ENCODE data around the gene TIMM22. TPM values are rescaled to one million over a fixed set of nuclear protein-coding genes. Genes with fewer than 3 reads are reported as not detected.

The TIMM22 gene
- polyA plus RNA-seq, 3 donors: 3.2 to 13.6 (median 13.1) TPM

- Histone ChIP-seq H3K79me2 (ENCODE audit: insufficient read depth, low read length) (peaks cover 25% of the 10 kb centered on the region), H3K4me2 (replicated peaks; ENCODE audit: extremely low read depth, low read length, poor library complexity, severe bottlenecking) (no peak overlapping the region), H3K36me3 (replicated peaks in 1 of 2; ENCODE audit: control insufficient read depth in 1 of 2, insufficient read depth in 2 of 2, low read length in 2 of 2) (peaks cover 41 to 63% of the 10 kb centered on the region in 2 donors), H3K27ac (ENCODE audit: low read depth in 1 of 2, low read length in 2 of 2) (no peak overlapping the region), H3K4me1 (ENCODE audit: control insufficient read depth in 1 of 2, insufficient read depth in 2 of 2, low read length in 2 of 2) (no peaks in the 10 kb centered on the region), H4K20me1 (ENCODE audit: insufficient read depth, low read length) (peaks cover 93% of the 10 kb centered on the region), H2AFZ (ENCODE audit: insufficient read depth, low read depth, low read length, poor library complexity, severe bottlenecking) (no peak overlapping the region), H3K4me3 (replicated peaks in 1 of 3; ENCODE audit: low read depth in 2 of 3, low read length in 3 of 3) (no peak overlapping the region), H3K9ac (ENCODE audit: insufficient read depth, low read length, poor library complexity, severe bottlenecking) (no peak overlapping the region), H3K27me3 (ENCODE audit: control insufficient read depth in 2 of 2, insufficient read depth in 2 of 2, low read length in 2 of 2) (no peaks in the 10 kb centered on the region), H3K9me3 (replicated peaks in 1 of 2; ENCODE audit: control insufficient read depth in 1 of 2, insufficient read depth in 1 of 2, low read length in 2 of 2) (no peaks in the 10 kb centered on the region)
- no peaks in the 10 kb centered on the region for H3K9me3 Mint-ChIP-seq
- no peak overlapping the region for H3K27ac Mint-ChIP-seq
- H3K36me3 Mint-ChIP-seq: peaks cover 23 to 67% of the 10 kb centered on the region in 2 donors
- no peaks in the 10 kb centered on the region for H3K4me1 Mint-ChIP-seq
- H3K27me3 Mint-ChIP-seq (ENCODE audit: low read depth in 3 of 3): peaks cover 0 to 1% (median 0%) of the 10 kb centered on the region in 3 donors
- WGBS (ENCODE audit: insufficient coverage): 98% methylated on average over 6 of the region's 9 CpGs
- no peak overlapping the region for H3K4me3 Mint-ChIP-seq
- intact Hi-C loops (cut with micrococcal nuclease): no loop called here
- DNase-seq: no peak
- TF ChIP-seq, protein P1, sequence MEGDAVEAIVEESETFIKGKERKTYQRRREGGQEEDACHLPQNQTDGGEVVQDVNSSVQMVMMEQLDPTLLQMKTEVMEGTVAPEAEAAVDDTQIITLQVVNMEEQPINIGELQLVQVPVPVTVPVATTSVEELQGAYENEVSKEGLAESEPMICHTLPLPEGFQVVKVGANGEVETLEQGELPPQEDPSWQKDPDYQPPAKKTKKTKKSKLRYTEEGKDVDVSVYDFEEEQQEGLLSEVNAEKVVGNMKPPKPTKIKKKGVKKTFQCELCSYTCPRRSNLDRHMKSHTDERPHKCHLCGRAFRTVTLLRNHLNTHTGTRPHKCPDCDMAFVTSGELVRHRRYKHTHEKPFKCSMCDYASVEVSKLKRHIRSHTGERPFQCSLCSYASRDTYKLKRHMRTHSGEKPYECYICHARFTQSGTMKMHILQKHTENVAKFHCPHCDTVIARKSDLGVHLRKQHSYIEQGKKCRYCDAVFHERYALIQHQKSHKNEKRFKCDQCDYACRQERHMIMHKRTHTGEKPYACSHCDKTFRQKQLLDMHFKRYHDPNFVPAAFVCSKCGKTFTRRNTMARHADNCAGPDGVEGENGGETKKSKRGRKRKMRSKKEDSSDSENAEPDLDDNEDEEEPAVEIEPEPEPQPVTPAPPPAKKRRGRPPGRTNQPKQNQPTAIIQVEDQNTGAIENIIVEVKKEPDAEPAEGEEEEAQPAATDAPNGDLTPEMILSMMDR (IDR thresholded peaks at IDR 0.05): no peak
Measured at GRCh38 chr17:1027044-1027443, 30.1 kb downstream of the TIMM22 start.

GRCh38 chr17:1029196-1029921, 32.4 kb downstream of the TIMM22 start:
- TF ChIP-seq, protein P1 (IDR thresholded peaks at IDR 0.05): no peak
- Histone ChIP-seq H3K36me3 (replicated peaks in 1 of 2; ENCODE audit: control insufficient read depth in 1 of 2, insufficient read depth in 2 of 2, low read length in 2 of 2) (peaks cover 42 to 82% of the 10 kb centered on the region in 2 donors), H3K4me3 (replicated peaks in 1 of 3; ENCODE audit: low read depth in 2 of 3, low read length in 3 of 3) (no peak overlapping the region), H3K27me3 (ENCODE audit: control insufficient read depth in 2 of 2, insufficient read depth in 2 of 2, low read length in 2 of 2) (no peaks in the 10 kb centered on the region), H3K4me2 (replicated peaks; ENCODE audit: extremely low read depth, low read length, poor library complexity, severe bottlenecking) (no peak overlapping the region), H4K20me1 (ENCODE audit: insufficient read depth, low read length) (peaks cover 93% of the 10 kb centered on the region), H3K9me3 (replicated peaks in 1 of 2; ENCODE audit: control insufficient read depth in 1 of 2, insufficient read depth in 1 of 2, low read length in 2 of 2) (no peaks in the 10 kb centered on the region), H3K27ac (ENCODE audit: low read depth in 1 of 2, low read length in 2 of 2) (no peak overlapping the region), H2AFZ (ENCODE audit: insufficient read depth, low read depth, low read length, poor library complexity, severe bottlenecking) (no peak overlapping the region), H3K4me1 (ENCODE audit: control insufficient read depth in 1 of 2, insufficient read depth in 2 of 2, low read length in 2 of 2) (no peaks in the 10 kb centered on the region), H3K9ac (ENCODE audit: insufficient read depth, low read length, poor library complexity, severe bottlenecking) (no peak overlapping the region), H3K79me2 (ENCODE audit: insufficient read depth, low read length) (peaks cover 40% of the 10 kb centered on the region)
- H3K4me3 Mint-ChIP-seq: no peak overlapping the region
- peaks cover 0 to 1% (median 0%) of the 10 kb centered on the region in 3 donors for H3K27me3 Mint-ChIP-seq (ENCODE audit: low read depth in 3 of 3)
- peak overlapping the region in 2 of 7 donors; percentile 21 to 46 for H3K27ac Mint-ChIP-seq
- intact Hi-C loops (cut with micrococcal nuclease): no loop called here
- H3K36me3 Mint-ChIP-seq: peaks cover 29 to 73% of the 10 kb centered on the region in 2 donors
- no peak for DNase-seq
- 91% methylated on average over 18 of the region's 30 CpGs for WGBS (ENCODE audit: insufficient coverage)
- H3K9me3 Mint-ChIP-seq: no peaks in the 10 kb centered on the region
- H3K4me1 Mint-ChIP-seq: peaks cover 10% of the 10 kb centered on the region
